NCI-H187 treated with DMSO at 0.1 percent for 48 hours (cell line): Measurements from ENCODE around the gene INSYN2A.

ENCODE experiments used
- DNase-seq: peaks from one replicate; lab custom pipeline; 2025; lab: John Stamatoyannopoulos, UW

The INSYN2A gene

DNA sequence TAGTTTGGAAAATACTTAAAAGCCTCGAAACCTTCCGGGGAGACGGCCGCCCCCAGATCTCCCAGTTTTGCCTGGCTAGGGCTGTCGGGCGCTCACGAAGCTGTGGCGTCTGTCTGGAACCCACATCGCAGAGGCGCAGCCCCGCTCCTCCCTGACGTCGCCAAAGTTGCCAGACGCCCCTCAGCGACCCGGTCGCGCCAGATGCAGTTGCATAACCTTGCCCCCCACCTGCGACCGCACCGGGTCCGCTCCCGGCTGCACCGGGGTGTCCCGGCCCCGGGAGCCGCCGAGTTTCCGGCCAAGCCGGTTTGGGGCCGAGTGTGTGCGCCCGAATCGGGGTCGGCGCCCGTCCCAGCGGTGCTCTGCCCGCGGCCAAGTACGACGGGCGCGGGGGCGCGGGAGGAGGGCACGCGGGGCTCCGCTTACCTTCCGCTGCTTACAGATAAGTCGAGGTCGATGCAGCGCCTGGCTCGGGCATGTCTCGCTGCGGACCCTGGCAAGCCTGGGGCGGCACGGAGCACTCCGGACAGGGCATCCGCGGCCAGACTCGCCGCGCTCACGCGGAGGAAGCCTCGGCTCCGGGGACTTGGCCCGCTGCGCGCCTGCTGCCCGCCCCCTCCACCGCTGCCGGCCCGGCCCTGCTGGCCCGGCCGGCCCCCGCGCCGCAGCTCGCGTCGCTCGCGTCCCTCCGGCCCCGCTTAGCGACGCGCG lies 665 bp downstream of the INSYN2A start:
- no peak for DNase-seq

DNA sequence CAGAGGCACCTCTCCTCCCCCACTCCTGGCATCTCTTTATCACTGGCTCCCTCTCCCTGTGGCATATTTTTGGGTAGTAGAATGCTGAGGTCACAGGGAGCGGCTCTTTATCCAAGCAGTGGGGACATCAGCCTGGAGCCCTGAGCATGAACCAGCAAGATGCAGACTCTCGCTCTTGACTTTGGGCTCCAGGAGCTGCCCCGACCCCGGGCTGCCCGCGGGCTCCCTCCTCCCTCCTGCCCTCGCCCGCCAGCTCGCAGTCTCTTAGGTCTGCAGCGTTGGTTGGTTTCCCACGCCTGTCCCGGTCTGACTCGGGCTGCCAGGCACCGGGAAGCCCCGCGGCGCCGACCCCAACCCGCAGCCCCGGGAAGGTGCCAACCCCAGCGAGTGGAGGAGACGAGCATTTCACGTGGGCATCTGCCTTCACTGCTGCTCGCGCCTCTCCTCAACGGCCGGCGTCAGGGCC lies 1.3 kb downstream of the INSYN2A start:
- no peak for DNase-seq

DNA sequence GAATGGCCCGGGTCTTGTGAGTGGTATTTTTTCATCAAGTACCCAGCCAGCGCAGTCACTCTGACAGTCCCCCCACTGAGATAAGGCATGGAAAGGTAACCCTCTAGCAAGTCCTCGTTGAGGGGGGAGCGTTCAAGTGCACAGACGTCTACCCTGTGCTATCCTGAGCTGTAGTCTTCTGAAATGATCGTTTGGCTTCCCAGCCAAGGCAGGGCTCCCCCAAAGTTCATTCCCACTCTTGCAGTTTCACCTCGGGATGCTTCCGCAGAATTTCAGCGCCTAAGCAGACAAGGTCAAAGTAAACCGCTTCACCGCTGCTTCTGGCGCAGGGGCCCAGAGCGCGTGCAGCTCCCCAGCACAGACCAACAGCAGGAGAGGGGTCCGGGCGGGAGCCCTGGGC lies 1.8 kb downstream of the INSYN2A start:
- no peak for DNase-seq

DNA sequence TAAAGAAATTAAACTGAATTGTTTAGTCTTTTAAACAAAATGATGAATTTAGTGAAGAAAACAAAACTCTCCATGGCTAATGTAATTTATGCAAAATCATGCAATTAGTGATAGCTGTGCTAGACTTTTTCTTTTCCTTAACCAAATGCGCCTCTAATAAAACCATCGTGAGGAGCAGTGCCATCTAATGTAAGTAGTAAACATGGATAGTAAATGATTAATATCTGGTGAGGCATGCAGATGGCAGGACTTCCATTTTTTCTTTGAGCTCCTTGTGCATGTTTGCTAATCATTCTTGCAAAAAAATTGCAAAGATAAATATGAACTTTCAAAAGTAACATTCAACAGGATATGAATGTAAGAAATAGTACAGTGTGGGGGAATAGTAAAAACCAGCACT lies 2.3 kb downstream of the INSYN2A start:
- DNase-seq = no peak

DNA sequence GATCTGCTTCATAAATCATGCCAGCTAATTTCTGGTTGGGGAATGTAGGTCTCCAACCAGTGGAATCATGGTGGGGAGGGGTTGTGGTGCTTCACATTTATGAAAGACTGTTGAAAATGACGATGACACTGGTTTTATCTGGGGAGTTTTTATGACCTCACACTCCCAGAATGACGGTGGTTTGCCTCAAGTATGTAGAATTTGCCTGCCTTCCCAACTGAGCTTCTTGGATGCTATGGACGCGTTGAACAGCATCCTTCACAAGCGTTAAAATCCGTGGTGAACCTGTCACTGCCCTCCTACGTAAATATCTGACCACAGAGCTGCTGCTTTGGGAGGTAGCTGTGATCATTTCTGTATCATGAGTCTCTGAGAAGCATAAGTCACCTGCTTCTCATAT lies 3.3 kb downstream of the INSYN2A start:
- no peak for DNase-seq

DNA sequence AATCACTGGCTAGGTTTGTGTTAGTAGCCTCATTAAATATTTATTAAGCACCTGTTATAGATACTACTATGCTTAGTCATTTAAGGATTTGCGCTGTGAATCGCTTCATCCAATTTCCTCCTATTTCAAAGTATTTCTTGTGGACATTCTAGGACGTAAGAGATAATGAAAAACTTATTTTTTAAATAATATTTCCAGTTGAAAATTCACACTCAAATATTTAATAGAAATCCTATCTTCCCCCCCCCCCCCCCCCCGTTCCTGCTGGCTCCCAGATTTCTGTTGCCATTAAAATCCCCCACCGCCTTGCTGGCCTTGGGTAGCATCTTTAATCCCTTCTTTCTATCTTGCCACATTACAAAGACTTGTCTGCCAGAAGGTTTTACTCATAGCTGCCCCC lies 6.0 kb downstream of the INSYN2A start:
- no peak for DNase-seq

DNA sequence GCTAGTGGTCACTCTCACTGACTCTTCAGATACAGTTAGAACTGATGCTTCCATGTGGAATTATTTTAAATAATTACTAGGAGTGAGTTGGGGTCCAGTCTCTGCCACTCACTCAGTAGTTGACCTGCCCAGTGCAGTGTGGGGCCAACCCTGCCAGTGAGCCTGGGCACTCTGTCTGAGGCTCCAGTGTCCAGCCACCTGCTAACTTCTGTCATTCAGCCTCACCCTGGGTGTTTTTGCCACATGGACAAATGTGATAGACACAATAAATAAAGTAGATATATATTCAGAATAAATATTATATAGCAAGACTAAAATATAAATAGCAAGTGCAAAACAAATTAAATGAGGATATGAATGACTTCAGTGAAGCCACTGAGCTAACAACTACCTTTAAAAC lies 7.2 kb downstream of the INSYN2A start:
- DNase-seq = no peak

DNA sequence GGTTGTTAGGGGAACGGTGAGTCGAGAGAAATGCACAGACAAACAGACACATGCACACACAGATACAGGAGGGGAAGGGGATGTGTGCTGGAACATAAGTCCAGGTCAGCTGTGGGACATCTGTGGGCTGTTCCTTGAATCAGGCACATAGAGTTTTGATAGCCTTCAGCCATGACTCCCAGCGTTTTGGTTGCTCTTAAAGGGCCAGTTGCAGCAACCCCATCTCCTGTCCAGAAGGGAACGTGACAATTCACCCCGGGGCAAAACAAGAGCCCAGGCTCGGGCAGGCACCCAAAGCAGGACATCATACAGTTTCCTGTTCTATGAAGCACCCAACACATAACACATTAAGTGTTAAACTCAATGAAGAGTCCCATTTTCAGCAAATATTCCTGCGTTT lies 9.6 kb downstream of the INSYN2A start:
- no peak for DNase-seq

DNA sequence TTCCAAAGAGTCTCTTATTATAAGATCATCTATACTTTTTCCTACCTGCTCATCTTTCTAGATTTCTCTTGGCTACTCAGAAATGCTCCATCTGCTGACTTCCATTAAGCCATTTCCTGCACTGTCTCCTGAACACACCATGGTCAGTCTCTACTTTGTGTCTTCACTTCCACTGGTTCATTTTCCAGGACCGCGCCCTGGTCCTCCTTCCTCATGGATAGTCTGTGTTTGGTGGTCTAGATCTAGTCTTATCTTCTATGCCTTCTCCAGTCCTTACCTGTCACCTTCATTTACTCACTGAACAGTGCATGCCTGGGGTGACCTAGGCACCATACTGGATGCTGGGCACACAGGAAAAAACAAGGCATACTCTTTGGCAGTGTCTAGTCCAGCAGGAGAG lies 11.8 kb downstream of the INSYN2A start:
- DNase-seq = no peak

DNA sequence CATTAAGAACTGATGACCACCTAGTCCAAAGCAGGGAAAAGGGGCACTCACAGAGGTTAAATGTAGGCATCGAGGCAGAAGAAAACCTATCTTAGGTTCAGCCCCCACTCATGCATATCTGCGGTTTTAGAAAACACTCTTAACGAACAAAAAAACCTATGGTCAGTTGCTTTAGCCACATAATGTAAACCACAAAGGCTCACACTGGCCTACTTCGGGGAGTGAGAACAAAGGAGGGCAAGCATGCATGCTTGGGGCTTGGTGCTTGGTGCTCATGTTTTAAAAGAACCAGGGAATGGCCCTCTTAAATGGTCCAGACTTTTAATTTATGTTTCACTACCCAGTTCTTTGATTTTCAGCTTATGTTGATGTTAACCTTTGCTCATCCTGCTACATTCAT lies 14.2 kb downstream of the INSYN2A start:
- no peak for DNase-seq

DNA sequence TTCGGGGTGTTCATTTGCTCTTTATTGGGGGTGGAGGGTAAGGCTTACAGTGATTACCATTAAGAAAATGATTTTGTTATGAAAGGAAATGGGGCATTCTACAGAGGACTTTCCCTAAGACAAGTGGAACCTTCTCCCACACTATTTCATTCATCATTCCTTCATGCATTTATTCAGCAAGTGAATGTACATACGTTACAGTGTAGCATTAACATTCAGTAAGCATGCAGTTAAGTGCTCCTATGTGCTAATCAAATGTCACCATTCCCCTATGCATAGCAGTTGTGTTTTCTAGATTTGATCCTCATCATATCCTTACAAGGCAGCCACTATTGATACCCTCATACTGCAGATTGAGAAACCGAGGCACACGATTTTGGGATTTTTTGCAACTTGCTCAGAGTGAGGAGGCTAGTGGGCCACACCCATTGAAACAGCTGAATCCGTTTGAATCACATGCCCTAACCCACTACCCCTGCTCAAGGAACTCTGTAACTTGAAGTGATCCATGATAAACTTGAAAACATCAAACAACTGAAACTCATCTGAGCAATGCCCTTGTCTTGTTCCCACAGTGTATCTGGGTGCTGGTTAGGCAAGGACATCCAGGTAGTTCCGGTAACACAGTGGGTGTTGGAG lies 16.7 kb downstream of the INSYN2A start:
- no peak for DNase-seq

DNA sequence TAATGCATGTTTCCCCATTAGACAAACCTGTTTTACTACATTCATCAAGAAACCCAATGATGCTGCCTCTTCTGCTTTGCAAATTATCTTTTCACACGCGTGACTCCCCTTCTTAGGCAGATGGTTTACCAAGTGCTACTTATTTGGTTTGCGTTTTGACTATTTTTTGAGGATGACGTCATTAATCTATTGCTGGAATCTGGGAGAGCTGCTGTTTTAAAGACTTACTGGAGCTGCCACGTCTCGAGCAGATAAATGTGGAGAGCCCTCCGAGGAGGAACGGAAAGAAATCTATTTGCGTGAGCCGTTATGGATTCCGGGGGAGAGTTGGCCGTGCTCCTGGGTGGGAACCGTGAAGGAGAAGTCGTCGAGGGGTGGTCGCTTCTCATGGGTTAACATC lies 19.7 kb downstream of the INSYN2A start:
- DNase-seq = no peak

DNA sequence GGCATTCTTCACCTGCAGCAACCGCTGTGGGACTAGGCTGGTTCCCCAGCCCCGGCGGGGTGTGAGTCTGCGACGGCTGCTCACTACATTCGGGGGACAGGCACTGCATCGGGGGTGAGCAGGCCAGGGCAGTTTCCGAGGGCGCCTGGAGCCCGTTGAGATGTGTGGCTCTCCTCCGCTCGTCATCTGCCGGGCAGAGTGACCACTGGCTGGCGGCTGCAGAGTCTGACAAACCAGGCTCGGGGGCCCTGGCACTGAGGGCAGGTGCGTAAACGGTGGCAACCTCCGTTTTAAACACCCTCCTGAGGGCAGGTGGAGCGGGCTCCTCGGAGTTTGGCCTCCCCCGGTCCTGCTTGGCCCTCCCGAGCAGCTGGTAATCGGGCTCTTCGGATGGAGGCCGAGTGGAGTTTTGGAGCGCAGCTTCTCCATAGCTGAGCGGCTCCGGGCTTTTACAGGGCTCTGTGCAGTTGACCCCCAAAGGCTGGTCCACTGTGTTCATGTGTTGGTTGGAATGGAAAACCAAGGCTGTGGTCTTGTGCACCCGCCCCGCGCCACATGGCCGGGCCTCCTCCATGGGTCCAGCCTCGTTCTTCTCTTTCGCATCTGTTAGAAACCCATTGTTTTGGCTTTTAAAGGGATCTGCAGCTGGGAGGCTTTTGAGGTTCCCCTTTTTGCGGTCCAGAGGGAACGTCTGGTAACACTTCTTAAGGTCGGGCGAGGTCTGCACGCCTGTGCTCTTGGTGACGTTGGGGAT lies 20.9 kb downstream of the INSYN2A start:
- no peak for DNase-seq

DNA sequence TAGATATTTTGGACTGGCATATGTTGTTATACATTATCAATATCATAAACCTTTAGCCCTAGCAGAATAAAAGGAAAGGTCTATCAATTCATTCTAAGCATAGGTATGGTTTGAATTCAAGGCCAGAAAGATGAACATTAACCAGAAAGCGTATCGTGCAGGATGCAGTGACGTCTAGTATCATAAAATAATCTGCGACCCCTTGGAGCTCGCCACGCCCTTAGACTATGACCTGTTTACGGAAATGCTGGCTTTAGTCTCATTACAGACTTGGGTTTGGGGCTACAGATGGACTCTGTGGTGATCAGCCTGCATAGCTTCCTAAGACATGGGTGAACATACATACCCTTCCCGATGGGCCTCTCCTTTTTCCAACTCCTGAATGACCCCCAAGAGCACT lies 21.5 kb downstream of the INSYN2A start:
- no peak for DNase-seq

DNA sequence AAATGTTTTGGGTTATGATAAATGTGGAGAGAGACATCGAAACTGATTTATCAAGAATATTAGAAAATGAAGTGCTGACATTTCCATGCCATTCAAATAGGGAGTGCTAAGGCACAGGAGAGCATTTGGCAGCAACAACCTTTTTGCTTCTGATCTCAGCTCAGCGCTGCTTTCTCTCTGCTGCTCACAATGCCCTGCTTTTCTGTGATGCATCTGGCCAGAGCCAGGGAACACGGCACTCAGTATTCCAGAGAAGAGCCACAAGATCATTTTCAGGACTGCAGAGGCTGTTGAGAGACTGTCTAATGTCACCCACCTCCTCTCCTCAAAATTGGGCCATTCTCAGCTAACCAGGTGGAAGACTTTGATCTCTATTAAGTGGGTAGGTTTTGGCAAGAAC lies 28.1 kb downstream of the INSYN2A start:
- DNase-seq = no peak

DNA sequence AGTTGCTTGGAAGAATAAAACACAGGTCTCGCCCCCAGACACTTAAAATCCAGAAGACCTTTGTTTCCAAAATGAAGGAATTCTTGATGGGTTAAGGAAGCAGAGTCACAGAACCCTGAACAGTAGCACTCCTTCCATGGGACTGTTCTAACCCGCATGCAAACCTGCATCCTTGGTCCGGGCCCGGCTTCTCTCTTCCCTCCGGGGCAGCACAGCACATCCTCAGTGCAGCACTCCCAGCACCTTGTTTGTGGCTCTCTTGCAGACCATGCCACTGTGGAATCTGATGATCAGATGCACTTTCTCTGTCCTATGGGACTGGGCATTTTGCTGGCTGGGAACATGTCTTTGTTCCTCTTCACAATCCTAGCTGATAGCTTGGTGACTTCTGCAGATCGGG lies 33.5 kb downstream of the INSYN2A start:
- no peak for DNase-seq

DNA sequence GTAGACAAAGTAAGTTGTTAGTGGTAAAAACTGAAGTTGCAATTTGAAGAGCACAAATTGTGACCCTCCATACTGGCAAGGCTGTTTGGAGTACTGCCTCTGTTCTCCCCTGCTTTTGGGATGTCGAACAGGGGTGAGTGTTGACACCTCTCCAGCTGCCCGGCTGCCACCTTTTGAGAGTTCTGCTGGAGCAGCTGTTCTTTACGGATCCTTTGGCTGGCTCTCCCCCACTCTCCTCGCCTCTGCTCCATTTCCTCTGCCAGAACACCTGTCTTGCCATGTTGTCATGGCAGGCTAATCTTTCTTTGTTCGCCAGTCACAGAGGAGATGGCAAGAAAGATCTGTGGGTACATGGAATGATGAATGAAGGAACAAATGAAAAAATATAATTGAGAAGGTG lies 34.9 kb downstream of the INSYN2A start:
- DNase-seq = no peak

DNA sequence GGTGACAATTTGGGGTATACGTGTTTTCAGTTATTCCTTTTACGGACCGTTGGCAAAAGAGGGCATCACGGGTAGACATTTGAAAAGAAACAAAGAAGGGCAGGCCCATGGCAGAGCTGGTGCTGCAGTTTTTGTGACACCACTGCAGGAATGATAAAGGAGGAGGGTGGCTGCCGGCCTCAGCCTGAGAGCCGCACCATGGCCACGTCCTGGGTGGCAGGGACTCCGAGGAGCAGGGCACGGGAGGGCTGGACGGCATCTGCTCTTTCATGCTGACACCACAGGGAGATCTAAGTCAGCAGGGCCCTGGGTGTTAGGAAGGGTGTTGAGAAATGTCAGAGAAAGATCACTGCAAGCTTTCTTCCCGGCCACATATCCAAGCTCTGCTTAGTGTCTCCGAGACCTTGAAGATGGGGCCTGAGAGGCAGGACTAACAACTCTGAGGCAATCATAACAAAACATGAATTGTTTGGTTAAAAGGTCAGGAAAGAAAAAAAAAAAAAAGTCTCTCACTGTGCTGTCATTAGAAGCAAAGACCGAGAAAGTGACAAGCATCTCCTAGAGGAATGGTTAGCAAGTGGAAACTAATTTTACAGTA lies 36.6 kb downstream of the INSYN2A start:
- no peak for DNase-seq

DNA sequence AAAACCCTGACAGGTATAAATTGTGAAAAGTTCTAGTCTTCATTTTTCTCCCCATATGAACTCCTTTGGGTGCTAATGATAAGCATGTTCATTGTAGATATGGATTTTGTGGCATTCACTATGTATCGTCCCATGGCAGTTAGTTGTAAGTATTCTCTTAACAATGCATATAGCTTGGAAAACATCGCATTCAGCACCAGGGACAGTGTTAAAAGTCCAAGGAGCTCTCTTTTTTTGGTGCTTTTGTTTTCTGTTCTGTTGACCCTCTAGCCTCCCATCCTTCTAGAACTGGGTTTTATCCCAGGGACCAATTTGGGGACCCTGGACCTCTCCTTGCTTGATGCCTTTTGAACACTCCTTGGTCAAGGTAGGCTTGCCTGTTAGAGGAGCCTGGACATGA lies 37.7 kb downstream of the INSYN2A start:
- no peak for DNase-seq

DNA sequence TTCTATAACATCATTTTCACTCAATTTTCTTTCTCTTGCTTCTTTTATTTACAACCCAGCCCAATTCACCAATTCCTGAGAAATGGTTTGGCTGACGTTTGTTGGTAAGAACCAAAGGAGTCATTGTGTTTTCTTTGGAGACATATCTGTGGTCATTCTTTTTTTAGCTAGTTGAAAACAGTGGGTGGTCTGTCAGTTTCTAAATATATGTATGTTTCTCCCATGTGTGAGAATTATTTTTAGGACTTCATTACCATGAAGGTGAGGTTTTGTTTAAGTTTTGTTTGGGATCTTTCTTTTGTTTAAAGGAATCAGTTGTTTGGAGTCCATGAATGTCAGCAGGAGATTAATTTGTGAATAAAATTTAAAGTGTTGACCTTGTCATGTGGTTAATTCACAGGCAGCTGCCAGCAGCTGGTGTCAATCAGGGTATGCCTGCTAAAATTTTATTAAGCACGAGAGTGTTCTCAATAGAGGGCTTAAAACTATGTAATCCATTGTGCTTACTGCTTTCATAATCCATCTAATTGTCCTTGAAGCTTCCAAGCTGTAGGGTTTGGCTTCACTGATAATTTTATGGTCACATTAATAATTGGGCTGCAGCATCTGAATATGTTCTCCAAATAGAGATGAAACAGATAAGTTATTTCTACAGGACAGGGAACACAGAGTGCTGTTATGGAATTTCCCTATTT lies 38.7 kb downstream of the INSYN2A start:
- DNase-seq = no peak

DNA sequence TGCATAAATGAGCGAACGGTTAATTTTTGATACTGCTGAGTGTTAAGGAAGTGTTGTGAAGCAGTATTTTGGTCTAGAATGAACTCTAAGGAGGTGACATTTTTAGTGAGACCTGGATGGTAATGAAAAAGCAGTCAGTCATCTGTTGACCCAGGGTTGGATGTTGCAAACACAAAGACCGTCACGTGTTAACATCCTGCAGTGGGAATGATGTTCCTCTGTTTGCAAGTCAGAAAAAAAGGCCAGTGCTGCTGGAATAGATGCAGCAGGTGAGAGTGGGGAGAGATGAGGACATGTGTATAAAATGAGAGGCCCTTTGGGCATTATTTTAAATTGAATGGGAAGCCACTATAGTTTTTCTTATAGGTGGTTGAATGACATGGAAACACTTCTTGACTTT lies 39.3 kb downstream of the INSYN2A start:
- DNase-seq = no peak
